MCF 10A (cell line): ENCODE data around the gene AUTS2. TPM values are rescaled to one million over a fixed set of nuclear protein-coding genes. Genes with fewer than 3 reads are reported as not detected.

Experiments
- BruUV-seq: library from RNA; stranded (reverse); fragments of 400-500 nt; replicated peaks from 2 replicates; lab custom pipeline; 2021; lab: Mats Ljungman, UMichigan
- CTCF ChIA-PET: fragments of 300-600 bp; sonication (Branson Sonifier 250); formaldehyde crosslinking; extraction: SDS; loops from one replicate; lab custom pipeline; 2021; ENCODE audit warnings: antibody characterized with exemption, inconsistent platforms; lab: Yijun Ruan, JAX
- POLR2A ChIA-PET: fragments of 300-600, 350-650 bp; sonication (Branson Sonifier 250); formaldehyde crosslinking; extraction: SDS; loops from one replicate; lab custom pipeline; 2020; ENCODE audit warnings: antibody characterized with exemption, inconsistent platforms; lab: Yijun Ruan, JAX
- DNase-seq: peaks from one replicate; pipeline ENCODE4 v3.0.0-alpha.2; 2018; ENCODE audit not compliant: unreplicated experiment
- H3K27ac Mint-ChIP-seq: one replicate; pipeline ENCODE4 v1.8.0; 2022; ENCODE audit warnings: mild to moderate bottlenecking, low read depth, mixed read lengths; ENCODE audit not compliant: unreplicated experiment
- H3K27me3 Mint-ChIP-seq: one replicate; pipeline ENCODE4 v1.8.0; 2022; ENCODE audit warnings: mixed read lengths; ENCODE audit not compliant: insufficient read depth, unreplicated experiment
- H3K36me3 Mint-ChIP-seq: one replicate; pipeline ENCODE4 v1.8.0; 2022; ENCODE audit warnings: mild to moderate bottlenecking, moderate library complexity, mixed read lengths; ENCODE audit not compliant: insufficient read depth, unreplicated experiment
- H3K4me1 Mint-ChIP-seq: one replicate; pipeline ENCODE4 v1.8.0; 2022; ENCODE audit warnings: mixed read lengths; ENCODE audit not compliant: insufficient read depth, unreplicated experiment
- H3K4me3 Mint-ChIP-seq: one replicate; pipeline ENCODE4 v1.8.0; 2022; ENCODE audit warnings: mild to moderate bottlenecking, moderate library complexity, mixed read lengths; ENCODE audit not compliant: unreplicated experiment
- H3K9me3 Mint-ChIP-seq: one replicate; pipeline ENCODE4 v1.8.0; 2022; ENCODE audit warnings: mixed read lengths; ENCODE audit not compliant: unreplicated experiment
- intact Hi-C: fragments of 100-400 bp; cut with micrococcal nuclease; formaldehyde crosslinking; loops from 2 replicates; pipeline ENCODE4 v1.14.1; 2022
- total RNA-seq: library from RNA; stranded (reverse); gene quantifications from 2 replicates; pipeline ENCODE4 v1.2.3, GENCODE V29; 2022
- TF ChIP-seq, protein P1 (sequence below): fragments of 200-600 bp; IDR thresholded peaks from one replicate; pipeline ENCODE4 v1.8.0; 2022; ENCODE audit warnings: antibody characterized with exemption, mild to moderate bottlenecking; ENCODE audit not compliant: unreplicated experiment

Gene AUTS2
- total RNA-seq, 1 experiment from 2014 or later: 1.3 TPM

DNA sequence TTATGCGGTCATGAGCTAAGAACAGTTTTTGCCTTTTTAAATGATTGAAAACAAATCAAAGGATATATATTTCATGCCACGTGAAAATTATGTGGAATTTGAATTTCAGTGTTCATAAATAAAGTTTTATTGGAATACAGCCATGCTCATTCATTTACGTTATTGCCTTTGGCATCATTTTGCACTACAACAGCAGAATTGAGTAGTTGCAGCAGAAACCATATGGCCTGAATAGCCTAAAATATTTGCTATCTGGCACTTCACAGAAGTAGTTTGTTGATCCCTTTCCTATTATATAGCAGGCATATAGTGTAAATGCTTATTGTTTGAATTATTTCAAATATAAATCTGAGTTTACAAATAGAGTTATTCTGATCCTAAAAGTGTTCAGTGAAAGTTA, 59.7 kb downstream of the AUTS2 start:
- intact Hi-C loops: no loop called here
- CTCF ChIA-PET: no interaction called here

DNA sequence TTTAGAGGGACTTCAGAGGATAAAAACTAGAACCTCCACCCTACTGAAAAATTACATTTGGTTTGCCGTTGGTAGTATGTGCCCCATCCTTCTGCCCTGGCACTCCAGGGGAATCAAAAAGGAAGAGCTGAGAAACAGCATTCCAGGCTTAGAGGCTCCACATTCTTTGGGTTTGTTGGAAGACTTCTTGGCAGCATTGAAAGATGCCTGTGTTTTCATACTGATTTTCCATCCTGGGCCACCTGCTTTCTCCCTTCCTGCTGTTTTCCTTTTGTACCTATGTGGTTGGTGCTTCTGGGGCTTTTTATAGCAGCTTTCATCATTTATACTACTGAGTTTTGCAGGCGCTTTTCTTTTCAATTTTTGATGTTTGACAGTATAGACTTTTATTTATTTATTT, 61.7 kb downstream of the AUTS2 start:
- ChIA-PET POLR2A (no interaction called here), CTCF (interaction anchor here (0.7 kb wide), 1 partner anchor 765 kb away, joined by 3 read pairs; no protein-coding TSS in a partner anchor)
- DNase-seq: no peak
- no peak overlapping the region for H3K27ac Mint-ChIP-seq
- no peaks in the 10 kb centered on the region for H3K4me1 Mint-ChIP-seq
- no TSS peak for BruUV-seq
- H3K36me3 Mint-ChIP-seq: no peaks in the 10 kb centered on the region
- no peaks in the 10 kb centered on the region for H3K27me3 Mint-ChIP-seq
- no peak overlapping the region for H3K4me3 Mint-ChIP-seq
- intact Hi-C loops: no loop called here
- peaks cover 33% of the 10 kb centered on the region for H3K9me3 Mint-ChIP-seq
- TF ChIP-seq, protein P1, sequence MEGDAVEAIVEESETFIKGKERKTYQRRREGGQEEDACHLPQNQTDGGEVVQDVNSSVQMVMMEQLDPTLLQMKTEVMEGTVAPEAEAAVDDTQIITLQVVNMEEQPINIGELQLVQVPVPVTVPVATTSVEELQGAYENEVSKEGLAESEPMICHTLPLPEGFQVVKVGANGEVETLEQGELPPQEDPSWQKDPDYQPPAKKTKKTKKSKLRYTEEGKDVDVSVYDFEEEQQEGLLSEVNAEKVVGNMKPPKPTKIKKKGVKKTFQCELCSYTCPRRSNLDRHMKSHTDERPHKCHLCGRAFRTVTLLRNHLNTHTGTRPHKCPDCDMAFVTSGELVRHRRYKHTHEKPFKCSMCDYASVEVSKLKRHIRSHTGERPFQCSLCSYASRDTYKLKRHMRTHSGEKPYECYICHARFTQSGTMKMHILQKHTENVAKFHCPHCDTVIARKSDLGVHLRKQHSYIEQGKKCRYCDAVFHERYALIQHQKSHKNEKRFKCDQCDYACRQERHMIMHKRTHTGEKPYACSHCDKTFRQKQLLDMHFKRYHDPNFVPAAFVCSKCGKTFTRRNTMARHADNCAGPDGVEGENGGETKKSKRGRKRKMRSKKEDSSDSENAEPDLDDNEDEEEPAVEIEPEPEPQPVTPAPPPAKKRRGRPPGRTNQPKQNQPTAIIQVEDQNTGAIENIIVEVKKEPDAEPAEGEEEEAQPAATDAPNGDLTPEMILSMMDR: no peak

More for the DNA sequence above, 59.7 kb downstream of the AUTS2 start:
- Mint-ChIP-seq H3K27ac (no peak overlapping the region), H3K4me1 (no peaks in the 10 kb centered on the region), H3K4me3 (no peak overlapping the region), H3K36me3 (no peaks in the 10 kb centered on the region), H3K9me3 (peaks cover 46% of the 10 kb centered on the region), H3K27me3 (no peaks in the 10 kb centered on the region)
- BruUV-seq: no TSS peak
- POLR2A ChIA-PET: no interaction called here
- TF ChIP-seq, protein P1: no peak
- no peak for DNase-seq

DNA sequence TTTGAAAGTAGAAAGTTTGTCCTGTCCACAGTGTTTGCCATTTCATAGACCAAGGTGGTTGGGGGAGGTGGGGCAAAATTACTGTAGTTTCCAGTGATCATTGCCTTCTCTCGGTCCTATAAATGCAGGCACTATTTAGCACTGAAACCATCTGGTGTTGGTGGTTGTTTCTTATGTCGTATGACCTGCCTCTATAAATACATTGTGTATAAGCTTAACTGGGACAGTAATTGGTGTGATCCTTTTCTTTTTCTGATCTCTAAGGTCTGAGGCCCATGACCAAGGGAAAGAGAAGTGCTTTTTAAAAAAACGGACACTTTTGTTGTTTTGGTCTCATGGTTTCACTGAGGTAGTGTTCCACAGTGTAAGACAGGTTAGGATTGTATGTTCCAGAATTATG, 63.1 kb downstream of the AUTS2 start:
- POLR2A ChIA-PET: no interaction called here
- H3K4me3 Mint-ChIP-seq: no peak overlapping the region
- CTCF ChIA-PET: no interaction called here
- no peaks in the 10 kb centered on the region for H3K27me3 Mint-ChIP-seq
- H3K27ac Mint-ChIP-seq: no peak overlapping the region
- BruUV-seq: no TSS peak
- peaks cover 35% of the 10 kb centered on the region for H3K9me3 Mint-ChIP-seq
- intact Hi-C loops: no loop called here
- DNase-seq: no peak
- no peaks in the 10 kb centered on the region for H3K4me1 Mint-ChIP-seq
- TF ChIP-seq, protein P1: no peak
- no peaks in the 10 kb centered on the region for H3K36me3 Mint-ChIP-seq

DNA sequence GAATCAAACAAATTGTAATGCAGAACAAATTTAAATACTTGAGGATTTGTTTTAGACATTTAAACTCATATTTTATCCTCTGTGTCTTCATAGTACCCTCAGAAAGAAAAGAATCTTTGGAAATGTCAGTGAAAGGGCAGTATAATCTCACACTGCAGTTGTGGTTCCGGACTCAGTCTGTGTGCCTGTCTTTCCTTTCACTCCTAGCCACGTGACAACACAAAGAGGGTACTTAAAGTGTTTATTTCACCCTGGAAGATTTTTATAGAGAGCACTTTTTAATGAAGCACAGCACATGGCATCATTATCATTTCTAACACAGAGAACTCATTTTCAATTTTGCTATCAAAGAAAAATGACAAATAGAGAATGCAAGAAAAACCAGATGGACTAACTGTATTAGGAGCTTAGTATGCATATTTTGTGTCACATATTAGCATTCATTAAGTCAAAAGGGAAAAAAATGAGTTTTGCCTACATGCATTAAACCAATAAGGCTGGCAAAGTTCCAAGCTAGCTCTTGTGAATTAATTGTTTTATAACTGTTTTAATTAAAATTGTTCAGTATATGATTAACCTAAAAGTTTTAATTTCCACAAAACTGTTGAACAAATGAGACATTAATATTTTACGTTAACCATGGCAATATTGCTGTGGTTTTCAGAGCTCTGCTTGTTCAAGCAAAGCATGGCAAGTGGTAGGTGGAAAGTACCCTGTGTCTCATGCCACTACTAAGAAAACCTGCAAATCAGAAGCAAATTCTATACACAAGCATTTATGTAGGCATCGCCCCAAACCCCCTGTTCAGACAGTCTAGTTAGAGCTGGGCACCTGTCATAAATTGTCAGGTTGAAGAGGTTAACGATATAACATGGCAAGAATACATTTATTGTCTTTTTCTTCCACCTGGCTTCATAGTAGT, 65.9 kb downstream of the AUTS2 start:
- TF ChIP-seq, protein P1: no peak
- H3K27me3 Mint-ChIP-seq: no peaks in the 10 kb centered on the region
- DNase-seq: no peak
- H3K36me3 Mint-ChIP-seq: no peaks in the 10 kb centered on the region
- BruUV-seq: no TSS peak
- peaks cover 30% of the 10 kb centered on the region for H3K9me3 Mint-ChIP-seq
- POLR2A ChIA-PET: no interaction called here
- CTCF ChIA-PET: no interaction called here
- intact Hi-C loops: no loop called here
- H3K27ac Mint-ChIP-seq: no peak overlapping the region
- no peak overlapping the region for H3K4me3 Mint-ChIP-seq
- no peaks in the 10 kb centered on the region for H3K4me1 Mint-ChIP-seq
